ENCODE data around the gene FOXP1.

The FOXP1 gene

DNA sequence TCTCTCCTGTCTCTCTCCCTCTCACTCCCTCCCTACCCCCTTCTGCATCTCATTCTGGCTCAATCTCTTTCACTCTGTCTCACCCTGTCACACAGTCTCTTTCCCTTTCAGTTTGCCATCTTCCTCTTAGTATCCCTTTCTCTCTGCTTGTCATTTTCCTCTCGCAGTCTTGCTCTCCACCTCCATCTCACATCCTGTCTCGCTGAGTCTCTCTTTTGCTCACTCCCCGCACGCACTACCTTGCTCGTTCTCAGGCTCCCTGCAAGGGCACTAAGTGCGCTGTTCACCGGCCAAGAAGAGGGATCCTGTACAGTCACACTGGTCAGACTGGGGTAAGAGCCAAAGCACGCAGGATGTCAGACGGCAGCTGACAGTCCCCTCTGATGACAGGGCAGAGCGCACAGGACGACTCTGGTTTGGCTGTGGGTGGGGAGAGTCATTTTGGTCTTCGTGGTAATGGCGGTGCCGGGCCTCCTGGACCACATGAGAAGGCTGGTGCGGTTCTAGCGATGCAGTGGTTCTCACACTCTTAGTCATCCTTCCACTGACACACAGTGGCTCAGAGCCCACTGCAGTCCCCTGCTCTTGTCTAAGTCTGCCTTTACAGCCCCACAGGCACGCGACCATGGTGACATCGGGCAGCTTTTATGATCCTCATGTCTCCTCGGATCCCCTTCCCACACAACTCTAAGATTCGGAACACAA lies 356.8 kb downstream of the FOXP1 start:
- DNase-seq, result peak; percentile 41

DNA sequence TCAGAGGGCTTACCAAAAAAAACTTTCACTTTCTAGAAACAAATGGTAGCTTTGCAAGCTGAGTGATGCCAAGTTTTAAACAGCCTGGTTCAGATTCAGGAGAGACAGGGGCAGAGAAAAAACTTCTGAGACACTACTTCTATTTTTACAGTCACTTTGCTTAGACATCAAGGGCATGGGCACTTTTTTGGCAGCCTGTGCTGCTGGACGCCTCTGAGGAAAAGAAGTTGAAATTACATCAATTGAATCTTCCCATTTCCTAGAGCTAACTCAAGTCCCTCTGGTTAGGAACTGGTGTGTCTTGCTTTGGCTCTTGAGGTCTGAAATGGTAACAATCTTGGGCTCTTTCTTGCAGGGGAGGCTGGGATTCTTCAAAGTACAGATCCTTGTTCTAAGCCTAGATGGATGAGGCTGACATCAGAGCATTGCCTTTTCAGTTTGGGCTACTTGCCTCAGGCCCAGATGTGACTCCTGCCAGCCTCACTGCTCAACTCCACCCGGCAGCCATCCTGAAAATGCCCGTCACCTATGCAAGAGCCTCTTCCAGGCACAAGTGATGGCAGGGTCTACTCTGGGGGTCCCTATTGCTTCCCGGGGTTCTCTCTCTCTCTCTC lies 357.5 kb downstream of the FOXP1 start:
- DNase-seq, result no peak

DNA sequence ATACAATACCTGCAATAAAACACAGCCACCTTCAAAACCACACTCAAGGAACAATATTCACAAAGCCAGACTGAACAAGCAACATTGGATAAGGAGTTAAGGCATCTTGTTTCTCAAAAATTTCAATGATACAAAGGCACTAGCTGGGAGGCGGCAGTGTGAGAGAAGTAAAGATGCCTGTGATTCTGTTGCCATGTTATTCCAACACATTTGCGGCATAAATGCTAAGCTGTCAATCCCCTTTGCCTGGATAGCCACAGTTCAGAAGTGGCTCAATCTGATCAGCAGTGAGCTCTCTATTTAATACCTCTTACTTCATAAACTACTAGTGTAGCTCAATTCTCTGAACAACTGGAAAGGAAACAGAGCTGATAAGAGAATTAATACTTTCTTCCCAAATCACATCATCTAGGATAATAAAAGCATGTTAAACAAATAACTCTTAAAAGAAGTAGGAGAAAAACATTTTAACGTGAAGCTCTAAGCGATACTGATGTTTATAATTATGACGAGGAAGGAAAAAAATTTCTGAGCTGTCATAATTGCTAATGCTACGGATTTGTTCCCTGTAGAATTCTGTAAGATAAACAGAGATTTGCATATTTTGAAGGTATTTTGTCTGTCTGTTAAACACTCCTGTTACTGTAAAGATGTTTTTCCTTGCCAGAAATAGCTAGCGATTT lies 358.4 kb downstream of the FOXP1 start:
- no peak for DNase-seq

DNA sequence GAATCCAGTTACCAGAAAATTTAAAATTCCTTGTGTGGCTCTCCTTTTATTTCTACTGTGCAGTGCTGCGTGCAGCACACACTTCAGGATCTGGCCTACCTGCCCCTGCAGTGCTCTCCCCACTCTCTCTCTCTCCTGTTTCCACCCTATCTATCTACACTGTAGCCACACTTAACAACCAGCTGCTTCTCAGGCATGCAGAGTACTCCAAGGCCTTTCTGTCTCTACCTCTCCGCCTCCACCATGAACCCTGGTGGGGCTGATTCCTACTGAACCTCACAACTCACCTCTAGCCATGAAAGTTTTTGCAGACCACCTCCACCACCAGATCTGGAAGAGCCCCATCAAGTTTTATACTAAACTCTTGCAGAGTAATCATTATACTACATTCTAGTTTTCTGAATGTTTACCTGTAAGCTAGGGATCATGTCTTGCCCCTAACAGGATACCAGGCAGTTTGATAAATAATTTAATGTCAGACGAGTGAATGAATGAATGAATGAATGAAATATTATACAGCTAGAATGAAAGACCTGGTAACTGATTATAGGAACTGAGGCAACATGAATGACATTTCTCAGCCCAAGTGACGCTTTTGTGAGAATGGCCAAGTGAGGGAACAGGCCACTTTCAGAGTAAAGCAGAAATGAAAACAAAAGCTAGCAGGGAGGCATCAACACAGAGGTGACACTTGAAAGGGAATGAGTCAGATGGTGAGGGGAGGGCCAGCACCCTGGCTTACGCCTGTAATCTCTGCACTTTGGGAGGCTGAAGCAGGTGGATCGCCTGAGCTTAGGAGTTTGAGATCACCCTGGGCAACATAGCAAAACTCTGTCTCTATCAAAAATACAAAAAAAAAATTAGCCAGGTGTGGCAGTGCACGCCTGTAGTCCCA lies 363.5 kb downstream of the FOXP1 start:
- DNase-seq, result no peak

DNA sequence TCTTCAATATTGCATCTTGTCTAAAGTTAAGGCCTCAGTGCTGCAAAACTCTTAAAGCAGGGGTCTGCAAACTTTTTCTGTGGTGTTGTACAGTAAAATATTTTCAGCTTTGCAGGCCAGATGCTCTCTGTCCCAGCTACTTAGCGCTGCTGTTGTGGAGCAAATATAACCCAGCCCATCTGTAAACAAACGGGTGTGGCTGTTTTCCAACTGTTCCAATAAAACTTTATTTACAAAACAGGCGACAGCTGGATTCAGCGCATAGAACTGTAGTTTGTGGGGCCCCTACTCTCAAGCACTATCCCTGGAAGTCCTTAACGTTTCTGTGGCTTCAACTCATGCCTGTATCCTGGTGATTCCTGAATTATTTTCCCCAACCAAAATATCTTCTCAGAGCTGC lies 365.0 kb downstream of the FOXP1 start:
- DNase-seq, result no peak

DNA sequence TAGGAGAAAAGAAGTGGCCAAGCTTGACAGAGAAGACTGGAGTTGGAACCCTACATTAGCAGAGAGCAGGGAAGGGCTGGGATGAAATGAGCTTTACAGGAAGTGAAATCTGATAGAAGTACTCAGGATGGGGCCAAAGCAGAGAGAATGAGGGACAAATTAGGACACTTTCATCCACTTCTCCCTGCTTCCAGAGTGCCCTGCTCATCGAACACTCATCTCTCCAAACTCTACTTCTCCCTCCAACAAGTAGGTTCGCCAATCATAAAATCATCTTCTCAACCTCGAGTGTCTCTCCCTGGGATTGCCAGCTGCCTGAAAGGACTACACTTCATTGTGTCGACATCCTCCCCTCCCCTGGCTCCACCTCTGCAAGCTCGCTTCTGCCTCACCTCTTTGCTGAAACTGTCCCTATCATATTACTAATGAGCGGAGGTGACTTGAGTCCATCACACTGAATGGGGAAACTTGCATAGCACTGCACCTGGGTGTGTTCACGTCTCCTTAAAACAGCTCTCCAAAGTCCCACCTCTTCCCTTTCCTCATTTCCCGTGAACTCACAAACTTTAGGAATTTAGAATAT lies 365.8 kb downstream of the FOXP1 start:
- DNase-seq, result no peak

DNA sequence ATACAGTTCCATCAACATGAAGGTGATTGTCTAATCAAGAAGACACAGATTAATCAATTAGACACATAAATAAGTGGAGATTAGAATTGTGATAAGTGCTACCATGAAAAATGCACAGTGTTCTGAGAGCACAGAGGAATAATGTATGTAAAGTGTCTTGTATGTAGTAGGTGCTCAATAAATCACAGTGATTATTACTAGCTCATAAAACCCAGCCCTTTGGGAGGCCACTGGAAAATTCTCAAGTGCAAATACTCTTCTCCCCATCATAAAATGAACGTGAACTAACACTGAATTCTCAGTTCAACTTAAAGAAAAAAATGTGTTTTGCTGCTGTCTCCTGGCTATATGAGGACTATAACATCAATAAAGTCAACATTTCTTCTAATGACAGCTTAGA lies 368.2 kb downstream of the FOXP1 start:
- no peak for DNase-seq

DNA sequence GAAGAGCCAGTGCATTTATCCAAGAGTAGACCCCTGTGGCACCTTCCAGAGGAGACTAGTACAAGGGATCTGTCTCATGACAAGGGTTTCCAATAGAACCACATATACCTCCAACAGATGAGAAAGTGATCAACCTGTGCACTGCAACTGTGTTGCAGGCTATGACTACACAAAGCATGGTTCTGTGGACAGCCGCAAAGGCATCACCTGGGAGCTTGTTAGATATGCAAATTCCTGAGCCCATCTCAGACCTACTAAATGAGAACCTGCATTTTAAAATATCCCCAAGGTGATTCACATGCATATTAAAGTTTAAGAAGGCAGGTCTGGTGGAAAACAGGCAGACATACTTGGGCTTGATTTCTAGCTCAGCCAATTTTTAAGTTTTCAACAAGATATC lies 368.7 kb downstream of the FOXP1 start:
- no peak for DNase-seq

DNA sequence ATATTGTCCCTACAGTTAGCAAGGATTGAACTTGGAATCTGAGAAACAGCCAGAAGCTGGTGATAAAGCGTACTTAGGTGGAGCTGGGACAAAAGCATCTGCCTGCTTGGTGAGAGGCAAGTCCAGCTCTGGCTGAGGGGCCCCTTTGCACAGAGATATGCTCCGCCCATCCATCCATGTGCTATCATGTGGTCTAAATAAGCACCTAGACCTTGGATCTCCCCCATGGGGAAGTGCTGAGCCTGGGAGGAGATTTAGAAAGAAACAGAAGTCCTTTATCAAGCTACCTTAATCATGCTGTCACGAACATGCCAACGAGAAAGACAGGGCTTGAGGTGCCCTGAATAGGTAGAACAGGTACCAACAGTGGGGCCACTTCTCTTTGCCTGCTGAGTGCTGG lies 369.5 kb downstream of the FOXP1 start:
- no peak for DNase-seq

DNA sequence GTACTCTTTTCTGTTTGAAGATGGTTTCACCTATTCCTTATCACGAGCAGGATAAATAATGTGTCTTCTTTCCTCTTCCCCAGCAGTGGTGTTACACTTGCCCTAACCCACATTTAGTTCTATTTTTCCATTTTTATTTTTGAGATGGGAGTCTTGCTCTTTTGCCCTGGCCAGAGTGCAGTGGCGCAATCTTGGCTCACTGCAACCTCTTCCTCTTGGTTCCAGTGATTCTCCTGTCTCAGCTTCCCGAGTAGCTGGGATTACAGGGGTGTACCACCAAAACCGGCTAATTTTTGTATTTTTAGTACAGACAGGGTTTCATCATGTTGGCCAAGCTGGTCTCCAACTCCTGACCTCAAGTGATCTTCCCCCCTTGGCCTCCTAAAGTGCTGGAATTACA lies 372.4 kb downstream of the FOXP1 start:
- no peak for DNase-seq

DNA sequence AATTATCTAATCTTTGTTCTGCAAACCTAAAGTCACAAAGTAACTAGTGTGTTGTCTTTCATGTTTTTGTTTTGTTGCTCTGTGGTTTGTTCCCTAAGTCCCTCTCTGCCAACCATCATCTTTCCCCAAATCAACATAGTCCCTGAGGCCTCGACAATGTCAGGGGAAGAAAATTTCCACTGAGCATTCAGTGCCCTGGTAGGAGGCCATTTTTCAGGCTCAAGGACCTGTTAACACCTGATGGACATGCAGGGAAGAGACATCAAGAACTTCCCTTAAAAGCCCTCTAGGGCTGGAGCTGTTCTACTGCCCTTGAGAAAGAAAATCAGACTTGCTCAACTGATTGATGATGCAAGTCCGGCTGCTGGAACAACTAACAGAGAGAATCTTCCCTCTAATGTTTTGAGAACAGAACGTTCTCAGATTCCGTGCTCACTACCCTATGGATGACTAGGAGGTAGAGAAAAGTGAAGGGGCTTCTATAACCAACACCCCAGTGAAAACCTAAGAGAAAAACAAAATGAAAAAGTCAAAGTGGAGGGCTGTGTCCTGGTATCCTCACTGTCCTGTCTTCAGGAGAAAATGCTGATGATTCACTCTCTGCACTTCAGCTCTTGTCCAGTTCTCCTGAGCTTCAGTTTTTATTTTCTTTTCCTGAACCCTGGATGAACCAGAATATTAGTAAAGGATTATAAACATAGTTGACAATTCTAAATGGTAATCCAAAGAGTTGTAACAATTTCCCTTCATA lies 373.1 kb downstream of the FOXP1 start:
- peak; percentile 59 for DNase-seq

DNA sequence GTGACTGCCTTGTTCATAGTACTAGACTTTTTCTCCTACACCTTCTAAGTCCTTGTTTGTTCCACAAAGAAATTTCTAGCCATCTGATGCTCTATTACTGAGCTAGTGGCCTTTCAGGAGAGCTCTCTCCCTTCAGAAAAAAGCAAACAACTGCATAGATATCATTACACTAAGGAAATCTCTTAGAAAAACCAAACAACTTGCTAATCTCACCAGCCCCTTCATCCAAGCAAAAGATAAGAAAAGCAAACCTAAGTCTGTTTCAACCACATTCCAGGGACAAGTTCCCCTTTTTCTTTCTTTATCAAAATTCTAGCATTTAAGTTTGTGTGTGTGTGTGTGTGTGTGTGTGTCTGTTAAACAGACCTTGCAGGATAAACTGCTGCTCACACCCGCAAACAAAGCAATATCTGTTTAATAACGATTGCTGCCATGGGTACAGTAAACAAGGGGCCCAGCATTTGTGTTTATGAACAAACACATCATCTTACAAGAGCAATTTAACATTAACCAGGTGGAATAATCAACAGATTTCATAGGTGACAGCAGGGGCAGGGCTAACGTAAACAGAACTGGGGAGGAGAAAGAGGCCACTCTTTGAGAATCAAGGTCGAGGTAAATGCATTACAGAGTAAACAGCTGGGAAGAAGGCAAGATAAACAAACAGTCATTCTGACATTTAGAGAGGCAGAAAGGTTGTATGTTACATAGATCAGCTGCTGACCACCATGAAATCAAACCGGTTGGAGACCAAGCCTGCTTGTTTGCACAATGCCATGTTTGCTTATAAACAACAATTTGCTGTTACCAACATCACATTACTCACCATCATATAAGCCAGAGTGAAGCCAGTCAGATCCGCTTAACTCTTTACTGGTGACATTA lies 375.1 kb downstream of the FOXP1 start:
- DNase-seq, result no peak

DNA sequence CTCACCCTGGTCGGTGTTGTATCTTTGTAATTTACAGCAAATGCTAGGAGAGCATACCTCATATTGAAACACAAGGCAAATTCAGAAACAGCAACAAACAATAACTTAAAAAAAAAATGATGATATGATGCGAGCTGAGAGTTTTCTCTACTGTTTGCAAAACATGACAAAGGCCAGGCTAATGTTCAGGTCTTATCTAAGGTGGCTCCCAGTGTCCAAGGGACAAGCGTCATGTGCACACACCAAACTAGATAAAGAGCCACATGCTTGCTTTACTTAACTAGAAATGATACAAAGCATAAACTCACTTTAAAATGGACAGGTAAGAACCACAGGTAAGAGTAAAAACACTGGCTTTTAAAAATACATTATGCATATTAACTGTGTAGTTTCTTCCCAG lies 375.9 kb downstream of the FOXP1 start:
- DNase-seq, result no peak

DNA sequence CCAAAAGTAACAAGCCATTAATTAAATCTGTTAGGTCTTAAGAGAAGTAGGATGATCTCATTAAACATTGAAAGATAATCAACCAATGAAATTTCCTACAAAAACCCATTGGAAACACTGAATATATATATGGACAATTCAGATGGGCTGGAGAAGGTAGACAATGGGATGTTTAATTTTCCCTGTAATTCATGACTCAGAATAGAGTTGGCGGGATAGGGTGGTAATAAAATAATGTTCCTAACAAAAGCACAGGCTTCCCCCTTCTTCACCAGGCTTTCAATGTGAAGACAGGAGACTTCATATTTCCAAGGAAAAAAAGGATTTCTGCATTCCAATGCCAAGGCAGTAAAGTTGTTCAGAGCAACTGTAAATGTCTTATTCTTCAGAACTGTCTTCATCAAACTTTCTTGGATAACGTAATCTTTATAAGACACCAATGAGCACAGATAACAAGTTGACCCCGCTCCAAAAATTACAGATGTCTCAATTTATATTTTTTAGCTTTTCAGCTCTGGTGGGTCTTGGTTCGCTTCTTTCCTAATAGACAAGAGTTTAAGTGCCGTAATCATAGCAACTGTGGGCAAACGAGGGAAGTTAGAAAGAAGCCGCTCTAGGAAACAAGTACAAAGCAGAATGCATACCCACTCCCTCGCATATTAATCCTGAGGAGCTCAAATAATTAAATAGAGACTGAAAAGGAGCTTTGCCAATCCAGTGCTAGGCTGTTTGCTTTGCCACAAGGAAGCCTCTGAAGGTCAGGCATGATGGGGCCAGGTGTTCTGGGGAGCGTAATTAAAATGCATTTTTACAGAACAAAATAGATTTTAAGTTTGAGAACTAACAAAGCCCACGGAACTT lies 377.0 kb downstream of the FOXP1 start:
- no peak for DNase-seq

DNA sequence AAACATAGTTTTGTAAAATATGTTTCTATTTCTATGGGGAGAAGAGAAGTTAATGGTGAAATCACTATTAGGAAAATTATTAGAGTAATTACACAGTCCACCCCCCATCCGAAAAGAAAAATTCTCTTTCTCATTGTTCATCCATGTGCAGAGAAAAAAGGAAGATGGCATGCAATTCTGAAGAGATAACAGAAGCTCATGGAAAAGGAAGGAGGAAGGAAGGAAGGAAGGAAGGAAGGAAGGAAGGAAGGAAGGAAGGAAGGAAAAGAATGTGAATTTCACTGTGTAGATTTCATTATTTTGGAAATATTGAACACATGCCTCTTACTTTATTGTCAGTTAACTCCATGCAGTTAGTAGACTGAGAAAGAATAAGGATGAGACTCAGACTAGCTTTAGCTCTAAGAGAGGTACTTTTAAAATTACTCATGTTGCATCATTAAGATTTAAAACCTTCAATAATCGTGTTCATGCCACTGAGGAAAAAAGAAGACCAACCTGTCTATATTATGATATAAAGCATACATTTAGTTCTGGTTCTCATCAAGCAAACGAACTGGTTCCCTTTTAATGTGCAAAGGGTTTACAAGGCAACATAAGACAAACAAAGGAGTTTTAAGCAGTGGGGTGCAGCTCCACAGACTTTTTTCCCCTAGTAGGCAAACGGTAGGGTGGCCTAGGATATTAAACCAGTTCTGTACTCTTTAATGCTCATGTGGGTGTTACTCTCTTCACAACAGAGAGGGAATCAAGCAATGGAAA lies 379.6 kb downstream of the FOXP1 start:
- DNase-seq, result no peak

DNA sequence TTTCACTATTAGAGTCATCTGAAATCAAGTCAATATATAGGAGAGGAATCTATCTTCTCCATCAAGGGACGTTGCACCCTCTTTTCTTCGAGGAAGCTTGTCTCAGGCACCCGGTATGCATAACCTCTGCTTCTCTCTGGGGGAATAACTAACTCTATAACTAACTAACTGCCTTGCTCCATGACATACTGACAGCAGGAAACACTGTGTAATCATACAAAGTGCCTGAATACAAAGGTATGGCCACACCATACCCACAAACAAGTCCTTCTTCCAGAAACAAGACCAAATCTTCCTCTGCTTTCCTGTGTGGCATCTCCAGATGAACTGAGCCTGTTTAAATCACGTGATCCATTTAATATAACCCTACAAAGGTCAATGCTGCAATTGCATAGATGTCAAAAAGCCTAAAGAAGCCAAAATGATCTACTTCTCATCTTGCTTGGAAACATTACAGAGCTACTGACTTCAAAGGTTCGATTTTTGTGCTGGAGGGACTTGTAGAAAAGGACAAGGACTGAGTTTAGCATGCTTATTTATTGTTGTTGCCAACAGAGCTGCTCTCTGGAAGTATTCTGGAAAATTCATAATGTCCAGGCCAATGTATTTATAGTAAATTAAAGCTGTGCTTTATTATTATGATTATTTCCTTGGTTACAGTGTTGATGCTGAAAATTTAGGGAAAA lies 380.5 kb downstream of the FOXP1 start:
- DNase-seq, result no peak

DNA sequence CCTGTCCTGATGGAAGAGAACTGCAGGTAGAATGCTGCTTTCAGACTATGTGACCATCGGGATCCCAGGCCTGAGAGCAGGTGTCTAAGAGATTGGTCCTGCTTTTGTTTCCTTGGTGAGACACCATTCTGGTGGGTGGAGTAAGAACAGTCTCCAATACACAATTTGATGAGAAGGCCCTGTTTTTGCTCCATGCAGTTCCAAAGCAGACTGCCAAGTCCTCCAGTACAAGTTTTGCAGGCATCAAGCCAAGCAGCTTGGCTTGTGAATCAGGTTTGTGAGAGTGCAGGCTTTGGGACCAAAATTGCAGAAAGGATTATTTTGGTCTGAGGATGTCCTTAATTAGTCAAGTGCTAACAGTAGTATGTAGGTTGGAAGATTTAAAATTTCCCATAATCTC lies 381.6 kb downstream of the FOXP1 start:
- DNase-seq, result peak; percentile 74

DNA sequence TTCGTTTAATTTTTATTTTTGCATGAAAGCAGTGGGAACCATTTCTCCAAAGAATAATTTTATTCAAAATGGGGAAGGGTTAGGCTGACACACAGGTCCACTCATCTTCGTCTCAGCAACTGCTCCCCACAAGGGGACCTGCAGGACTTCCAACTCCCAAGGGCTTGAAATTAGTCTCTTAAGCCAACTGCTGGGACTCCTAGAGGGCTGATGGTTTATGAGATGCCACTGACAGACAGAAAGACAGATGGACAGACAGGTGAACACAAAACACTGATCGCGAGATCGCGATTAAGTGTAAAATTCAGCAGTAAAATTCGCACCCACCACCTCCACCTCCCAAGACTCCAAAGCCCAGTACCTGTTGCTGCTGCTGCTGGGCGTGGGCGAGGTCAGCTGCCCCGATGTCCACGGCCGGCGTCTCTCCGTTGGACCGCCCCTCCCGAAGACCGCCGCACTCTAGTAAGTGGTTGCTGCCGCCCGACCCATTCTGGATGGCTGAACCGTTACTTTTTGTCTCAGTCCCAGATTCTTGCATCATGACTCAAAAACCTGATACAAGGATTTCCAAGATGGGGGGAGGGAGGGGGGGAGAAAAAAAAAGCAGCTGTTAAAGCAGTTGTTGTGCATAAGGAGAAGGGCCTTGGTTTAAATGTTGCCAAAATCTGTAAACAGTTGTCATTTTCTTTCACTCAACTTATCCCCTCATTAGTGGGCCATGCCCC lies 385.5 kb downstream of the FOXP1 start:
- no peak for DNase-seq
